IMR-90 (cell line): ENCODE results near the gene PKD1L1.

ENCODE experiments used
- CEBPB ChIP-seq: IDR thresholded peaks from 2 replicates; pipeline ENCODE4 v1.6.1; 2012; ENCODE audit warnings: low read depth, low read length, improper control_type of control experiment
- POLR2A ChIP-seq: IDR thresholded peaks from 2 replicates; pipeline ENCODE4 v1.6.1; 2012; ENCODE audit warnings: mild to moderate bottlenecking, low read depth, low read length
- SMC3 ChIP-seq: fragments of 150-350 bp; IDR thresholded peaks from 2 replicates; pipeline ENCODE4 v1.6.1; 2016; ENCODE audit warnings: low read depth, mild to moderate bottlenecking, antibody characterized with exemption, low read length, moderate library complexity

DNA sequence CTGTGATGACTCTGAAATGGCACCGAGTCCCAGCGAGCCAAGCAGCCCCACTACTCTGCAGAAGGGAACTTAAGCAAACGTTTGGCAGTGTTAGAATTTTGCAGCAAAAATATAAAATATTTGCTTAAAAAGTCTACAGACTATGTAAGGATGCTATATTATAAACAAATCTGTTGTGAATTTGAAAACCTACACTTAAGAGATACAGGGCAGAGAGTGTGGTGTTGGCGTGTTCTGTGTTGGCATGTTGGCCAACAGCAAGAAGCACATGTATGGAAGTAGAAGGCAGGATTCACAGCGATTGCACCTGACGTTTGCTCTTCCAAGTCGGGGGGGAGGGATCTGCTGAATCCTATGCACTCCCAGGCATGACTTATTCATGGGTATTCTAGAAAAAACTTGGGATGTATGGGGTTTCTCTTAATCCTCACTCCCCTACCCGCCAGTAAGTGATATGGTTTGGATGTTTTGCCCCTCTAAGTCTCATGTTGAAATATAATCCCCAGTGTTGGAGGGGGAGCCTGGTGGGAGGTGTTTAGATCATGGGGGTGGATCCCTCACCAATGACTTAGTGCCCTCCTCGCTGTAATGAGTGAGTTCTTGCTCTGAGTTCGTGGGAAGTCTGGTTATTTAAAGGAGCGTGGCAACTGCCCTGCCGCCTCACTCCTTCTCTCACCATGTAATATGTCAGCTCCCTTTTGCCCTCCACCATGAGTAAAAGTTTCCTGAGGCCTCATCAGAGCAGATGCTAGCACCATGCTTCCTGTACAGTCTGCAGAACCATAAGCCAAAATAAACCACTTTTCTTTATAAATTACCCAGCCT lies 62.1 kb downstream of the PKD1L1 start:
- TF ChIP-seq POLR2A: no peak
- no peak for TF ChIP-seq CEBPB
- TF ChIP-seq SMC3: no peak
